ENCODE data around the gene AKT3. TPM values are rescaled to one million over a fixed set of nuclear protein-coding genes. Genes with fewer than 3 reads are reported as not detected.

AKT3 gene
- total and polyA plus RNA-seq, 2 of the 8 experiments (the other 6 are each of a cell fraction or from before 2014, with no cell fraction given), result 6.0 to 36.4 TPM

DNA sequence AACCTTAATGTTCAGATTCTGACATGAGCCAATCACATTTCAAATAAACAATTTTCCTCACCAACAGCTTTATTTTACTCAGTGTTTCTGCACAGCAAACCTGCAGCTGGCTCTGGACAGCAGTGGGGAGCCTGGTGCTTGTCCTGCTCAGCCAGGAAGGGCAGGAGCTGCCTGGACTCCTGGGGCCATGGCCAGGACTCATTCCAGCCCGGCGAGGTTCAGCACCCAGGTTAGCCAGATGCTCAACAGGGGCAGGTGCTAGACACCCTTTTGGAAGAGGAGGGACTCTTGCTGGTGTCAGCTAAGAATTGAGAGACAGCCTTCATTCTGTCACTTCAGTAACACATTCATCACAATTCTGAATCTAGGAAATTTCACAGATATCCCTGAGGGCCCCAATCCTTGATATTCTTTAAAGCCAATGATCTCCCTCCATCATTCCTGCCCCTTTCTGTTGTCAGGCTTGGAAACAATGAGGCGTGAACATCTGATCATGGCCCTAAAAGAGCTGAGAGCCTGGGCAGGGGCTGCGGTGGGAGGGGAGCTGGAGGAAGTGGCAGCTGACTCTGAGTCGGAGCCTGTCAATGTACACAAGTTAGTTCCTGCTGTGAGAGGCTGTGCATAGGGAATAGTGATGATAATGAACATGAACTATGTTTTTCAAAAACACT, 342.9 kb downstream of the AKT3 start (continued):
- TF ChIP-seq RXRA (IDR thresholded peaks at IDR 0.05; ENCODE audit: insufficient read depth, low read depth, low read length) (no peak), BACH1 (IDR thresholded peaks at IDR 0.05; ENCODE audit: low read length) (no peak), BCL11A (IDR thresholded peaks at IDR 0.05; ENCODE audit: low read depth in 2 of 2, low read length in 2 of 2) (no peak), TCF12 (IDR thresholded peaks at IDR 0.05; ENCODE audit: low read depth, low read length) (no peak)

All from H1 (cell line).